ENCODE measurements around the gene APBB2.

The APBB2 gene

GRCh38 chr4:40890764-40891163, 323.6 kb downstream of the APBB2 start:
- ATAC-seq, result no peak
- Mint-ChIP-seq H3K4me3 (no peak overlapping the region), H3K4me1 (peaks cover 16% of the 10 kb centered on the region), H3K27me3 (no peaks in the 10 kb centered on the region), H3K27ac (no peak overlapping the region), H3K9me3 (no peaks in the 10 kb centered on the region)
- no peak for DNase-seq

GRCh38 chr4:40890199-40890598, 324.1 kb downstream of the APBB2 start:
- Mint-ChIP-seq H3K4me1 (peaks cover 16% of the 10 kb centered on the region), H3K27ac (no peak overlapping the region), H3K27me3 (no peaks in the 10 kb centered on the region), H3K9me3 (no peaks in the 10 kb centered on the region), H3K4me3 (no peak overlapping the region)
- ATAC-seq (no peak), DNase-seq (no peak)

- Mint-ChIP-seq H3K9me3 (no peaks in the 10 kb centered on the region), H3K4me3 (no peak overlapping the region), H3K27ac (no peak overlapping the region), H3K4me1 (peaks cover 16% of the 10 kb centered on the region), H3K27me3 (no peaks in the 10 kb centered on the region)
- no peak for ATAC-seq
- no peak for DNase-seq
These were observed 325.4 kb downstream of the APBB2 start for GRCh38 chr4:40888933-40889332.

- ATAC-seq (no peak), DNase-seq (no peak)
- peaks cover 2% of the 10 kb centered on the region for H3K27me3 Mint-ChIP-seq
- H3K27ac Mint-ChIP-seq, result no peak overlapping the region
- H3K4me1 Mint-ChIP-seq, result peaks cover 16% of the 10 kb centered on the region
- H3K4me3 Mint-ChIP-seq, result no peak overlapping the region
- no peaks in the 10 kb centered on the region for H3K9me3 Mint-ChIP-seq
These were observed 326.6 kb downstream of the APBB2 start for GRCh38 chr4:40887764-40888131.

GRCh38 chr4:40886931-40887763, 327.2 kb downstream of the APBB2 start:
- Mint-ChIP-seq H3K27ac (no peak overlapping the region), H3K27me3 (peaks cover 8% of the 10 kb centered on the region), H3K4me3 (no peak overlapping the region), H3K4me1 (peaks cover 16% of the 10 kb centered on the region), H3K9me3 (no peaks in the 10 kb centered on the region)
- DNase-seq, result no peak
- no peak for ATAC-seq

GRCh38 chr4:40881851-40882250, 332.5 kb downstream of the APBB2 start:
- DNase-seq (no peak), ATAC-seq (no peak)
- no peaks in the 10 kb centered on the region for H3K4me1 Mint-ChIP-seq
- no peak overlapping the region for H3K4me3 Mint-ChIP-seq
- H3K27ac Mint-ChIP-seq, result peak overlapping the region in 1 of 2 donors; percentile 95
- H3K27me3 Mint-ChIP-seq, result peaks cover 19% of the 10 kb centered on the region
- no peaks in the 10 kb centered on the region for H3K9me3 Mint-ChIP-seq

- no peak overlapping the region for H3K27ac Mint-ChIP-seq
- no peaks in the 10 kb centered on the region for H3K9me3 Mint-ChIP-seq
- DNase-seq (no peak), ATAC-seq (no peak)
- H3K4me1 Mint-ChIP-seq, result no peaks in the 10 kb centered on the region
- H3K4me3 Mint-ChIP-seq, result no peak overlapping the region
- H3K27me3 Mint-ChIP-seq, result peaks cover 19% of the 10 kb centered on the region
These were observed 333.2 kb downstream of the APBB2 start for GRCh38 chr4:40881096-40881495.

GRCh38 chr4:40878548-40879055, 335.7 kb downstream of the APBB2 start:
- Mint-ChIP-seq H3K4me1 (no peaks in the 10 kb centered on the region), H3K9me3 (no peaks in the 10 kb centered on the region), H3K4me3 (no peak overlapping the region), H3K27ac (no peak overlapping the region), H3K27me3 (peaks cover 19% of the 10 kb centered on the region)
- DNase-seq (no peak), ATAC-seq (no peak)

GRCh38 chr4:40877081-40877480, 337.3 kb downstream of the APBB2 start:
- Mint-ChIP-seq H3K27ac (no peak overlapping the region), H3K9me3 (no peaks in the 10 kb centered on the region), H3K4me1 (no peaks in the 10 kb centered on the region), H3K27me3 (peaks cover 11% of the 10 kb centered on the region), H3K4me3 (no peak overlapping the region)
- DNase-seq (no peak), ATAC-seq (no peak)

- no peak overlapping the region for H3K4me3 Mint-ChIP-seq
- H3K27ac Mint-ChIP-seq, result no peak overlapping the region
- no peaks in the 10 kb centered on the region for H3K9me3 Mint-ChIP-seq
These were observed 338.7 kb downstream of the APBB2 start for GRCh38 chr4:40875507-40876150.

GRCh38 chr4:40874901-40875300, 339.4 kb downstream of the APBB2 start:
- peaks cover 5% of the 10 kb centered on the region for H3K27me3 Mint-ChIP-seq
- H3K4me1 Mint-ChIP-seq, result no peaks in the 10 kb centered on the region
- no peak overlapping the region for H3K4me3 Mint-ChIP-seq
- H3K27ac Mint-ChIP-seq, result no peak overlapping the region
- DNase-seq (no peak), ATAC-seq (no peak)
- H3K9me3 Mint-ChIP-seq, result no peaks in the 10 kb centered on the region

More at GRCh38 chr4:40875507-40876150, 338.7 kb downstream of the APBB2 start:
- no peaks in the 10 kb centered on the region for H3K4me1 Mint-ChIP-seq
- ATAC-seq (no peak), DNase-seq (no peak)
- peaks cover 5% of the 10 kb centered on the region for H3K27me3 Mint-ChIP-seq

GRCh38 chr4:40874331-40874730, 340.0 kb downstream of the APBB2 start:
- H3K4me3 Mint-ChIP-seq, result no peak overlapping the region
- DNase-seq (no peak), ATAC-seq (no peak)
- H3K4me1 Mint-ChIP-seq, result no peaks in the 10 kb centered on the region
- H3K9me3 Mint-ChIP-seq, result no peaks in the 10 kb centered on the region
- H3K27me3 Mint-ChIP-seq, result peaks cover 5% of the 10 kb centered on the region
- H3K27ac Mint-ChIP-seq, result no peak overlapping the region

- Mint-ChIP-seq H3K27ac (no peak overlapping the region), H3K9me3 (no peaks in the 10 kb centered on the region), H3K4me1 (no peaks in the 10 kb centered on the region), H3K27me3 (no peaks in the 10 kb centered on the region), H3K4me3 (no peak overlapping the region)
- no peak for DNase-seq
- ATAC-seq, result no peak
These were observed 342.6 kb downstream of the APBB2 start for GRCh38 chr4:40871695-40872250.

- no peak for DNase-seq
- Mint-ChIP-seq H3K4me1 (no peaks in the 10 kb centered on the region), H3K27ac (no peak overlapping the region), H3K4me3 (no peak overlapping the region), H3K27me3 (no peaks in the 10 kb centered on the region), H3K9me3 (no peaks in the 10 kb centered on the region)
- ATAC-seq, result no peak
These were observed 344.2 kb downstream of the APBB2 start for GRCh38 chr4:40870150-40870549.

- no peak for DNase-seq
- H3K4me3 Mint-ChIP-seq, result no peak overlapping the region
These were observed 348.6 kb downstream of the APBB2 start for GRCh38 chr4:40865696-40866095.

GRCh38 chr4:40864531-40864930, 349.8 kb downstream of the APBB2 start:
- peaks cover 10% of the 10 kb centered on the region for H3K27me3 Mint-ChIP-seq
- no peaks in the 10 kb centered on the region for H3K9me3 Mint-ChIP-seq
- H3K4me1 Mint-ChIP-seq, result no peaks in the 10 kb centered on the region
- DNase-seq (no peak), ATAC-seq (no peak)
- H3K4me3 Mint-ChIP-seq, result no peak overlapping the region
- H3K27ac Mint-ChIP-seq, result no peak overlapping the region

More at GRCh38 chr4:40865696-40866095, 348.6 kb downstream of the APBB2 start:
- no peaks in the 10 kb centered on the region for H3K27me3 Mint-ChIP-seq
- H3K4me1 Mint-ChIP-seq, result no peaks in the 10 kb centered on the region
- no peak overlapping the region for H3K27ac Mint-ChIP-seq
- no peak for ATAC-seq
- no peaks in the 10 kb centered on the region for H3K9me3 Mint-ChIP-seq

Data from stimulated activated naive CD8-positive, alpha-beta T cell treated with anti-CD3 and anti-CD28 coated beads, Interleukin-15, amount 100 ng/mL, for 72 hours (primary cell).